A549 (cell line): ENCODE results near the gene SEMA5A. TPM values are rescaled to one million over a fixed set of nuclear protein-coding genes. Genes with fewer than 3 reads are reported as not detected.

ENCODE experiments used
- ATAC-seq, 2 experiments: fragments of 200-7000 bp in 1 of 2; fragments of >200 bp in 1 of 2; cut with Nextera tagmentation in 1 of 2; cut with Tn5 transposase in 1 of 2; 3 replicates each; pipeline versions ENCODE4 v1.8.0 to v1.9.1; 2018 to 2020; ENCODE audit warnings: mild to moderate bottlenecking in 1 of 2, moderate library complexity in 1 of 2
- CTCF ChIA-PET: fragments of 300-600 bp; sonication (Branson Sonifier 250); formaldehyde crosslinking; extraction: SDS; loops from one replicate; lab custom pipeline; 2021; ENCODE audit warnings: antibody characterized with exemption, inconsistent platforms; lab: Yijun Ruan, JAX
- POLR2A ChIA-PET: fragments of 350-600 bp; formaldehyde crosslinking; extraction: SDS; loops from one replicate; lab custom pipeline; 2021; ENCODE audit warnings: antibody characterized with exemption, inconsistent platforms; lab: Yijun Ruan, JAX
- DNase-seq, 2 experiments: peaks; one replicate each; pipeline versions ENCODE4 v3.0.0 to v3.0.0-alpha.2; 2011 to 2016; ENCODE audit warnings: low read depth in 1 of 2, low spot score in 1 of 2
- FAIRE-seq: peaks from 2 replicates; lab custom pipeline; 2011; peaks lifted over from hg19 to GRCh38; lab: Jason Lieb, UNC
- H3K27ac ChIP-seq, 2 experiments: fragments of >200 bp; sonication (Bioruptor Twin); formaldehyde crosslinking; 3 replicates each; pipeline ENCODE4 v1.5.1; 2016 to 2017
- H3K4me1 ChIP-seq: fragments of >200 bp; sonication (Bioruptor Twin); formaldehyde crosslinking; 3 replicates; pipeline ENCODE4 v1.6.1; 2016
- H3K4me2 ChIP-seq: fragments of >200 bp; sonication (Bioruptor Twin); formaldehyde crosslinking; 3 replicates; pipeline ENCODE4 v1.6.1; 2016
- H3K4me3 ChIP-seq: fragments of >200 bp; sonication (Bioruptor Twin); formaldehyde crosslinking; 3 replicates; pipeline ENCODE4 v1.5.1; 2016
- H3K9me3 ChIP-seq: fragments of >200 bp; sonication (Bioruptor Twin); formaldehyde crosslinking; 3 replicates; pipeline ENCODE4 v1.6.1; 2016
- BCL3 ChIP-seq: fragments of >200 bp; sonication (Bioruptor Twin); formaldehyde crosslinking; IDR thresholded peaks from 3 replicates; pipeline ENCODE4 v1.6.1; 2016
- BHLHE40 ChIP-seq: IDR thresholded peaks from 2 replicates; pipeline ENCODE4 v1.6.1; 2012; ENCODE audit warnings: low read depth, low read length, inconsistent platforms
- CBX8 ChIP-seq: fragments of 200-600 bp; sonication (generic); IDR thresholded peaks from 2 replicates; pipeline ENCODE4 v1.6.1; 2016
- CTCF ChIP-seq: fragments of >200 bp; sonication (Bioruptor Twin); formaldehyde crosslinking; IDR thresholded peaks from 3 replicates; pipeline ENCODE4 v1.5.1; 2016
- ELK1 ChIP-seq: fragments of 150-350 bp; IDR thresholded peaks from 2 replicates; pipeline ENCODE4 v1.6.1; 2014; ENCODE audit warnings: low read depth, mild to moderate bottlenecking, low read length
- ESRRA ChIP-seq: fragments of 150-350 bp; IDR thresholded peaks from 2 replicates; pipeline ENCODE4 v1.6.1; 2014; ENCODE audit warnings: mild to moderate bottlenecking, low read length, borderline replicate concordance
- FOSB ChIP-seq: fragments of 250-450 bp; sonication (Bioruptor Pico); IDR thresholded peaks from 2 replicates; pipeline ENCODE4 v1.5.0; 2020; ENCODE audit warnings: mild to moderate bottlenecking, moderate library complexity
- FOSL2 ChIP-seq, 2 experiments: fragments of 450-650 bp in 1 of 2; fragments of >200 bp in 1 of 2; sonication (Bioruptor Twin) in 1 of 2; formaldehyde crosslinking; IDR thresholded peaks; 2 replicates each; pipeline versions ENCODE4 v1.5.0 to v1.6.1; 2016 to 2020; ENCODE audit warnings: mild to moderate bottlenecking in 1 of 2, moderate library complexity in 1 of 2
- HEYL ChIP-seq: fragments of 250-450 bp; sonication (Bioruptor Pico); IDR thresholded peaks from 2 replicates; pipeline ENCODE4 v1.8.0; 2021; ENCODE audit warnings: mild to moderate bottlenecking, moderate library complexity
- HMGXB4 ChIP-seq: fragments of 250-450 bp; sonication (Bioruptor Pico); IDR thresholded peaks from 2 replicates; pipeline ENCODE4 v1.5.0; 2021; ENCODE audit warnings: mild to moderate bottlenecking, moderate library complexity, borderline replicate concordance
- KDM5A ChIP-seq: fragments of 200-600 bp; sonication (generic); IDR thresholded peaks from 2 replicates; pipeline ENCODE4 v1.6.1; 2016; ENCODE audit warnings: antibody characterized with exemption, mild to moderate bottlenecking
- MAZ ChIP-seq: fragments of 150-350 bp; IDR thresholded peaks from 2 replicates; pipeline ENCODE4 v1.6.1; 2014; ENCODE audit warnings: antibody characterized with exemption, low read depth, low read length, borderline replicate concordance
- NFE2L2 ChIP-seq: fragments of 150-350 bp; conservative IDR thresholded peaks from 2 replicates; pipeline ENCODE4 v1.6.1; 2014; ENCODE audit warnings: low read length
- NPAS2 ChIP-seq: fragments of 250-450 bp; sonication (Bioruptor Pico); IDR thresholded peaks from 2 replicates; pipeline ENCODE4 v1.8.0; 2022; ENCODE audit warnings: mild to moderate bottlenecking, moderate library complexity, borderline replicate concordance
- POLR2A ChIP-seq: IDR thresholded peaks from 2 replicates; pipeline ENCODE4 v1.6.1; 2012; ENCODE audit warnings: mild to moderate bottlenecking, low read length
- RCOR1 ChIP-seq: fragments of 150-350 bp; IDR thresholded peaks from 2 replicates; pipeline ENCODE4 v1.6.1; 2014; ENCODE audit warnings: antibody characterized with exemption, low read length, low read depth
- REST ChIP-seq: fragments of 200-600 bp; sonication (generic); IDR thresholded peaks from 2 replicates; pipeline ENCODE4 v1.6.1; 2016; ENCODE audit warnings: antibody characterized with exemption, mild to moderate bottlenecking, moderate library complexity
- TFCP2L1 ChIP-seq: fragments of 250-450 bp; sonication (Bioruptor Pico); IDR thresholded peaks from 2 replicates; pipeline ENCODE4 v1.5.0; 2021; ENCODE audit warnings: mild to moderate bottlenecking
- TP53 ChIP-seq: fragments of 250-450 bp; sonication (Bioruptor Pico); IDR thresholded peaks from 2 replicates; pipeline ENCODE4 v1.5.0; 2021; ENCODE audit warnings: mild to moderate bottlenecking, moderate library complexity
- USF2 ChIP-seq: fragments of 450-650 bp; IDR thresholded peaks from 2 replicates; pipeline ENCODE4 v1.6.1; 2014; ENCODE audit warnings: antibody characterized with exemption
- ZC3H11A ChIP-seq: fragments of 450-650 bp; IDR thresholded peaks from 2 replicates; pipeline ENCODE4 v1.6.1; 2014; ENCODE audit warnings: antibody characterized with exemption, mild to moderate bottlenecking
- ZSCAN20 ChIP-seq: fragments of 250-450 bp; sonication (Bioruptor Pico); IDR thresholded peaks from 2 replicates; pipeline ENCODE4 v1.8.0; 2022; ENCODE audit warnings: mild to moderate bottlenecking, moderate library complexity
- WGBS: methylation state at CpG from one replicate; pipeline ENCODE4 v1.1.6; 2017; ENCODE audit errors: missing lambda C conversion rate; 5-methylcytosine and 5-hydroxymethylcytosine counted together
- polyA plus RNA-seq, 4 experiments: library from polyadenylated mRNA; depleted of rRNA in 3 of 4; stranded (reverse); fragments of >200 nt; fragmentation: RNase III in 1 of 4; extraction: RNeasy Plus Mini Kit Qiagen cat#74134 plus additional on column Dnase treatment in 1 of 4; gene quantifications; 2 replicates in 3 of 4; 3 replicates in 1 of 4; pipeline ENCODE4 v1.2.3, GENCODE V29; 2011 to 2017

The SEMA5A gene
- polyA plus RNA-seq, 2 of the 4 experiments (the other 2 are of a cell fraction) = not detected

- TF ChIP-seq CTCF = no peak
Observed at GRCh38 chr5:9059920-9060691, 485.8 kb downstream of the SEMA5A start (continued).

GRCh38 chr5:9058666-9059065, 487.2 kb downstream of the SEMA5A start:
- DNase-seq (no peak), ATAC-seq (no peak), FAIRE-seq (no peak)
- CTCF ChIA-PET = no interaction called here
- TF ChIP-seq BCL3 (no peak), NPAS2 (no peak), KDM5A (no peak), BHLHE40 (no peak), FOSB (CRISPR knock-in tag) (no peak), CBX8 (no peak)
- TF ChIP-seq, all 56 proteins: peak for 0
- POLR2A ChIA-PET = no interaction called here
- Histone ChIP-seq H3K27ac (no peak overlapping the region), H3K4me3 (no peak overlapping the region), H3K4me1 (no peaks in the 10 kb centered on the region), H3K9me3 (no peaks in the 10 kb centered on the region), H3K4me2 (no peak overlapping the region)
- 6% methylated on average over 1 of the region's 1 CpG for WGBS

- CTCF ChIA-PET = no interaction called here
- FAIRE-seq (no peak), DNase-seq (no peak), ATAC-seq (no peak)
- Histone ChIP-seq H3K4me1 (no peaks in the 10 kb centered on the region), H3K27ac (no peak overlapping the region), H3K4me2 (no peak overlapping the region), H3K9me3 (no peaks in the 10 kb centered on the region), H3K4me3 (no peak overlapping the region)
- POLR2A ChIA-PET = no interaction called here
- TF ChIP-seq MAZ (no peak), RCOR1 (no peak), TFCP2L1 (no peak), FOSB (CRISPR knock-in tag) (no peak), FOSL2 (IDR thresholded peaks at IDR 0.05) (no peak), FOSL2 (CRISPR knock-in tag; IDR thresholded peaks at IDR 0.05) (no peak), HMGXB4 (CRISPR knock-in tag) (no peak), USF2 (no peak), POLR2A (no peak), NFE2L2 (no peak), BHLHE40 (no peak), HEYL (CRISPR knock-in tag) (no peak), REST (no peak), ZSCAN20 (no peak), TP53 (CRISPR knock-in tag) (no peak), ESRRA (no peak), ELK1 (no peak), ZC3H11A (no peak)
Observed at GRCh38 chr5:9058161-9058560, 487.7 kb downstream of the SEMA5A start.
